Astrocyte of the spinal cord (primary cell): Measurements from ENCODE around the gene STAB1.
A peak's percentile ranks its signal among the peaks of the same experiment; 100 is the strongest.

ENCODE experiments used
- DNase-seq: peaks from one replicate; pipeline ENCODE4 v3.0.0; 2011; ENCODE audit warnings: low read depth, low spot score
- H3K4me3 ChIP-seq: 2 replicates; pipeline ENCODE4 v1.5.1; 2011; ENCODE audit warnings: low read depth, mild to moderate bottlenecking, low read length, moderate library complexity
- in situ Hi-C: cut with HindIII; loops from 2 replicates; pipeline ENCODE4 v1.10.0; 2017; ENCODE audit warnings: low sequenced_read_pairs
- TF ChIP-seq, protein P1 (sequence below): IDR thresholded peaks from 2 replicates; pipeline ENCODE4 v1.5.1; 2012; ENCODE audit warnings: low read depth, mild to moderate bottlenecking, low read length, inconsistent platforms

STAB1 gene

GRCh38 chr3:52487050-52487787, 7.9 kb upstream of the STAB1 start:
- TF ChIP-seq, protein P1, sequence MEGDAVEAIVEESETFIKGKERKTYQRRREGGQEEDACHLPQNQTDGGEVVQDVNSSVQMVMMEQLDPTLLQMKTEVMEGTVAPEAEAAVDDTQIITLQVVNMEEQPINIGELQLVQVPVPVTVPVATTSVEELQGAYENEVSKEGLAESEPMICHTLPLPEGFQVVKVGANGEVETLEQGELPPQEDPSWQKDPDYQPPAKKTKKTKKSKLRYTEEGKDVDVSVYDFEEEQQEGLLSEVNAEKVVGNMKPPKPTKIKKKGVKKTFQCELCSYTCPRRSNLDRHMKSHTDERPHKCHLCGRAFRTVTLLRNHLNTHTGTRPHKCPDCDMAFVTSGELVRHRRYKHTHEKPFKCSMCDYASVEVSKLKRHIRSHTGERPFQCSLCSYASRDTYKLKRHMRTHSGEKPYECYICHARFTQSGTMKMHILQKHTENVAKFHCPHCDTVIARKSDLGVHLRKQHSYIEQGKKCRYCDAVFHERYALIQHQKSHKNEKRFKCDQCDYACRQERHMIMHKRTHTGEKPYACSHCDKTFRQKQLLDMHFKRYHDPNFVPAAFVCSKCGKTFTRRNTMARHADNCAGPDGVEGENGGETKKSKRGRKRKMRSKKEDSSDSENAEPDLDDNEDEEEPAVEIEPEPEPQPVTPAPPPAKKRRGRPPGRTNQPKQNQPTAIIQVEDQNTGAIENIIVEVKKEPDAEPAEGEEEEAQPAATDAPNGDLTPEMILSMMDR: no peak
- in situ Hi-C loops: no loop called here
- no peak overlapping the region for H3K4me3 ChIP-seq
- DNase-seq: no peak

- TF ChIP-seq, protein P1: no peak
- no peak overlapping the region for H3K4me3 ChIP-seq
- in situ Hi-C loops: no loop called here
- no peak for DNase-seq
These were observed 7.1 kb upstream of the STAB1 start for GRCh38 chr3:52487788-52488691.

DNA sequence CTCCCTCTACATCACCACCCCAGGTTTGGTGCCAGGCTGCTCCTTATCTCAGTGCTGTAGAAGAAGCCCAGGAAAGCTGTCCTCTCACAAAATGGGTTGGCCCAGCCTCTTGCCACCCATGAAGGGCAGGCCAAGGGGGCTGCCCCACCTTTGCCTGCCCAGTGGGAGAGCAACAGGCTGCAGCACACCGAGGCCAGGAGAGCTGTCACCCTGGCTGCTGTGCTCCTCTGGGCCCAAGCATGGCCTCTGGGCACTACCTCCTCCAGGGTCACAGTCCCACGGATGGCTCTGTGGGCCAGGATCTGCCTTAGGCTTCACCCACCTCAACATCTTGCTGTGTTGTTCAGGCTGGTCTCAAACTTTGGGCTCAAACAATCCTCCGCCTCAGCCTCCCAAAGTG, 6.4 kb upstream of the STAB1 start:
- no peak overlapping the region for H3K4me3 ChIP-seq
- no peak for DNase-seq
- in situ Hi-C loops: no loop called here
- TF ChIP-seq, protein P1: no peak

DNA sequence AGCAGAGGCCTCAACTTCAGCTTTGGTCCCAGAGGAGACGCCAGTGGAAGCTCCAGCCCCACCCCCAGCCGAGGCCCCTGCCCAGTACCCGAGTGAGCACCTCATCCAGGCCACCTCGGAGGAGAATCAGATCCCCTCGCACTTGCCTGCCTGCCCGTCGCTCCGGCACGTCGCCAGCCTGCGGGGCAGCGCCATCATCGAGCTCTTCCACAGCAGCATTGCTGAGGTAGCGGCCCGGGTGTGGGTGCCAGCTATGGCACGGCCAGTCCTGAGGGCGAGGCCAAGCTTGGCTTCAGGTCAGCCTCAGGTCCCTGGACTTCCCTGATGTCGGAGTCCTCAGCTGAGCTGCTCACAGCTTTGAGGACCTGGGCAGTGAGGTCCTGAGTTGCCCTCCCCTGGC, 5.7 kb upstream of the STAB1 start:
- H3K4me3 ChIP-seq: no peak overlapping the region
- DNase-seq: no peak
- TF ChIP-seq, protein P1: no peak
- in situ Hi-C loops: no loop called here

- H3K4me3 ChIP-seq: no peak overlapping the region
- no peak for DNase-seq
- in situ Hi-C loops: no loop called here
- TF ChIP-seq, protein P1: no peak
These were observed 4.9 kb upstream of the STAB1 start for GRCh38 chr3:52490035-52490938.

DNA sequence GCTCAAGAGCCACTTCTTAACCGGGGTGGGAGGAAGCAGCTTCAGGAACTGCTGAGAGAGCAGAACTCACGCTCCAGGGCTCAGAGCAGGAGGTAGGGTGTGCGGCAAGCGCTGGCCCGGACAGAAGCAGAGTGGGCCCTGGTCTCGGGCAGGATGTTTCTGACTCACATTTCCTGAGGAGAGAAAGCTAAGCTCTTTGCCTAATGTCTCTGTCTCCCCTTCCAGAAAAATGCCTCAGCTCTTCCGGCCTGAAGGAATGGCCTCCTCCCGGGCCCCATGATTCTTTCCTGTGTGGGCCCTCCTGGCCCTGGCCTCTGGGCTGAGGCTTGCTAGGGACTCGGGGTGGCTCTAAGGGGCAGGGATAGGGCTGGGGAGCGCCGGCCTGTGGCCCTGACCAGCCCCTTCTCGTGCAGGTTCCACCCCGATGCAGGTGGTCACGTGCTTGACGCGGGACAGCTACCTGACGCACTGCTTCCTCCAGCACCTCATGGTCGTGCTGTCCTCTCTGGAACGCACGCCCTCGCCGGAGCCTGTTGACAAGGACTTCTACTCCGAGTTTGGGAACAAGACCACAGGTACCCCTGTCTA, 4.1 kb upstream of the STAB1 start:
- peak; percentile 58 for DNase-seq
- H3K4me3 ChIP-seq: no peak overlapping the region
- TF ChIP-seq, protein P1: no peak
- in situ Hi-C loops: no loop called here
